NCI-H226 (cell line): ENCODE data around the gene STAT4.
"Not testable (repeated sequence)": the region's sequence is repeated elsewhere in the genome, so short reads cannot be mapped to it uniquely, and the experiment has no call there.

ENCODE experiments used
- DNase-seq: peaks from one replicate; pipeline ENCODE4 v3.0.0-alpha.2; 2015

The STAT4 gene

DNA sequence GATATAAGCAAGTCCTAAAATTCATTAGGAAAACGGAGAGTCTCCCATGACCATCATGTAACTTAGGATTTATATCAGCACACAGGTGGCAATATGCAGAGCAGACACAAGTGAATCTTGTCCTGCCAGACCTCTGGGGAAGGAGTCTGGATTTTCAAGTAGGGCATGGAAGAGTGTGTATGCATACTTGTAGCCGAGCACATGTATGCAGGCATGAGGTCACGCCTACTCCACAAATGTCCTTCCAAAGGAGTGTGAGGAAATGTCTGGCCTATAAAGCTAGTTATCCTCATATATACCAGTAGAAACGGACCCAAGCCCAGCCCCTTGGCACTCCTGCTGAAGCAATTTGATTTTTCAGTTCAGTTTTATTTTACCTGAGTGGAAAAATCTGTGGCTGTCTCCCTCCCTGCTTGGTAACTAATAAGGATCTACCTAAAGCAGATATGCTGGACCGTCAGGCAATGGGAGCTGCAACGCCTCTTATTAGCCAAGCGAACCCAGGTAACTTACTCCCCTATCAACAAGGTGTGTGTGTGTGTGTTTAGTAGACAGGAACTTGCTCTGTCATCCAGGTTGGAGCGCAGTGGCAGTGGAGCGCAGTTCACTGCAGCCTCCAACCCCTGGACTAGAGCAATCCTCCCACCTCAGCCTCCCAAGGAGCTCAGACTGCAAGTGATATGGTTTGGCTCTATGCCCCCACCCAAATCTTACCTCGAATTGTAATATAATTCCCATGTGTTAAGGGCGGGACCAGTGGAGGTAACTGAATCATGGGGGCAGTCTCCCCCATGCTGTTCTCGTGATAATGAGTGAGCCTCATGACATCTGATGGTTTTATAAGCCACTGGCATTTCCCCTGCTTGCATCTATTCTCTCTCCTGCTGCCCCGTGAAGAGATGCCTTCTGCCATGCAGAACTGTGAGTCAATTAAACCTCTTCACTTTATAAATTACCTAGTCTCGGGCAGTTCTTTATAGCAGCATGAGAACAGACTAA lies 139.6 kb downstream of the STAT4 start:
- DNase-seq = no peak

GRCh38 chr2:191009541-191010374 lies 141.0 kb downstream of the STAT4 start:
- DNase-seq = no peak

GRCh38 chr2:191008286-191008685 lies 142.5 kb downstream of the STAT4 start:
- DNase-seq = no peak

DNA sequence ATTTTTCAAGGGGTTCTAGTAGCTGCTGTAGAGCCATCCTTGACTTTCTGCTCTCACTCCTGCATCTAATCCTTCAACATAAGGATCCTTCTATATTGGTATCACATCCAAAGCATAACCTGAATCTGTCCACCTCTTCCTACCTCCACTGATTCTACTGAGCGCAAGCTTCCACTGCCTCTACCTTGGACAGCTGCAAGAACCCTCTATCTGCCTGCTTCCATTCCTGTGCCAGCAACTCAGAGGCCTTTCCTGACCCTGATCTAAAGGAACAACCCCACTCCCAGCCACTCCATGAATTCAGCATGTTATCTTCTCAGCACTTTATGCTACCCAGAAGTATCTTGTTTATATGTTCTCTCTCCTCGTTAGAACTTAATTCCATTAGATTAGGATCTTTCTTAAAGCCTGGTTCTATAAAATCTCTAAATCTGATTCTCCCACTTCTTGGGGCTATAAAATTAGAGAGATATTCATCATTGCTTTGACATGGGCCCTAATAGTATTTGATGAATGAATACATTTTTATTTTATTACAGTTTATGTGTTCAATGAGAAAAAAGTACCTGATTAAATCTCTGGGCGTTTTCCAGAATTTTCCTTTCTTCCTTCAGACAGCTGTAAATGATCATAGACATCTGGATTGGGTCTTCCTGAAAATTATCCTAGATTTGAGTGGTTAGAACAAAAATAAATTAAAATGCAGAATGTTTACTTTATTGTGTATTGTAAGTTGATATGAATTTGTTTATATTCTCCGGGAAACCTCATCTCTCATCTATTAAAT lies 143.6 kb downstream of the STAT4 start:
- DNase-seq = no peak

GRCh38 chr2:191006297-191006696 lies 144.5 kb downstream of the STAT4 start:
- no peak for DNase-seq

DNA sequence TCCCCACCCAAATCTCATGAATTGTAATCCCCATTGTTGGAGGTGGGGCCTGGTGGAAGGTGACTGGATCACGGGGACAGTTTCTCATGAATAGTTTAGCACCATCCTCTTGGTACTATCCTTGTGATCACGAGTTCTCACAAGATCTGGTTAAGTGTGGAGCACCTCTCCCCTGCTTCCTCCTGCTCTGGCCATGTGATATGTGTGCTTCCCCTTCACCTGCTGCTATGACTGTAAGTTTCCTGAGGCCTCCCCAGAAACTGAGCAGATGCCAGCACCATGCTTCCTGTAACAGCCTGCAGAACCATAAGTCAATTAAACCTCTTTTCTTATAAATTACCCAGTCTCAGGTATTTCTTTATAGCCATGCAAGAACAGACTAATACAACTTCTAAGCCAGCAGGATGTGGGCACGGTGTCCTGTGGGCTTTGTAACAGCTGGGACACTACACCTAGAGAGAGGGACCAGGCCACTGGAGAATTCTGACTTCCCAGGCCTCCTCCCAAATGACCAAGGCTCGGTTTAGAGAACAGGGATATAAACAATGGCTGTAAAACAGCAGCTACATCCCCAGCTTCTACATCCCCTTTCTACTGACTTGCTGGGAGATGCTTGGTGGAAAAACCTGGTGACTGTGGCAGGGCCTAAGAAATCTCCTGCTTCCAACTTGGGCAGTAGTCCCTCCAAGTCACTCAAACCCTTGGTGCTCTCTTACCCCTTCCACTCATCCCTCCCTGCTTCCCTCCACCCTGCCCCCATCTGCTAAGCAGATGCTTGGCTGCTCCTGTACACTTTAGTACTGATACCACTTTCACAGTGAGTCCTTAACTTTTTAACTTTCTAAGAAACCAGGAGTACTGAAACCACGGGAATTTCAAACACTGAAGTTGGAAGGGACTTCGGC lies 147.1 kb downstream of the STAT4 start:
- no peak for DNase-seq

- DNase-seq = no peak
These were observed 149.2 kb downstream of the STAT4 start for GRCh38 chr2:191001624-191002023.

DNA sequence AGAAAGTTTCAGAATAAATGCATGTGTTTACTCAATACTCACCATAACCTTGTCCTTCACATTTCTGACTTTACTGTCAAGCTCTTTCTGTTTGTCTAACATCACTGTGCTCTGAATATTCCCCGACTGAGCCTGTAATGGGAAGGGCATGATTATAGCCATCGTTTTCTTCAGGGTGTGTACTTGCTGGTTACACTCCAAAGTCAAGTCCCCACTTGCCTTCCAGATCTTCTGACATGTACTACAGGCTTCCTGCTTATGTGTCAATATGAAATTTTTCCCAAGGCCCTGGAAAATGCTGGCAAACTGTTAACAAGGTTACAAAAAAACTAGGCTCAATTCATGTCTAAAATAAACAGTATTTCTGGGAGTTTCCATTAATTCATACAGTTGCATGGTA lies 149.8 kb downstream of the STAT4 start:
- no peak for DNase-seq

DNA sequence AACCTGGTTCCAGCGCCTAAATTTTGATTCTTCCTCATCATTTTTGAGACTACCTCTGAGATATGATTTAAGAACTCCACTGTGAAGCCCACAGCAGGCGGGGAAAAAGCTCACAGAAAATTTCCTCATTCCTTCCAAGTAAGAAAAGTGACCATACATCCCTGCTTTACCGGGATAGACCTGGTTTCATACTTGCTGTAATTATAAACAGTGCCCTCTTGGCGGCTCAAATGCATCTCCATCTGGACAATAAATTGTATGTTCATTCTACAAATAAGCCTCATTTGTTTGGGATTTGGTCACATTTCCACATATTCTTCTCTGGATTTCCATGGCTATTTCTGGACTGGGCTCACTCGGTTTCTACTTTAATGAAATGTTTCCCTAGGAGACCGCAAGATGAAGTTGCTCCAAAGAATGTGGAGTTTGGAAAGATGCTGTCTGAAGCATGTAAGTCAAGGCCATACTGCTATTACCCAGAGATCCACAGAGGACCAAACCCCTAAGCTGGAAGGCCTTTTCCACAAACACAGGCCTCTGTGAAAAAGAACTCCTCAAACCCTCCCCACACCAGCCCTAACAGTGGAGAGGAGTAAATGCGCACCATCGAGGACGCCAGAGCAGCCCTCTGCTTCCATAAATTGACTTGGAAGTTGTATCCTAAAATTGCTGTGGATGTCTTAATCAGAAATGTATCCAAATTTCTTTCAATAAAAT lies 150.7 kb downstream of the STAT4 start:
- no peak for DNase-seq

- DNase-seq = no peak
These were observed 151.7 kb downstream of the STAT4 start for GRCh38 chr2:190999058-190999457.

DNA sequence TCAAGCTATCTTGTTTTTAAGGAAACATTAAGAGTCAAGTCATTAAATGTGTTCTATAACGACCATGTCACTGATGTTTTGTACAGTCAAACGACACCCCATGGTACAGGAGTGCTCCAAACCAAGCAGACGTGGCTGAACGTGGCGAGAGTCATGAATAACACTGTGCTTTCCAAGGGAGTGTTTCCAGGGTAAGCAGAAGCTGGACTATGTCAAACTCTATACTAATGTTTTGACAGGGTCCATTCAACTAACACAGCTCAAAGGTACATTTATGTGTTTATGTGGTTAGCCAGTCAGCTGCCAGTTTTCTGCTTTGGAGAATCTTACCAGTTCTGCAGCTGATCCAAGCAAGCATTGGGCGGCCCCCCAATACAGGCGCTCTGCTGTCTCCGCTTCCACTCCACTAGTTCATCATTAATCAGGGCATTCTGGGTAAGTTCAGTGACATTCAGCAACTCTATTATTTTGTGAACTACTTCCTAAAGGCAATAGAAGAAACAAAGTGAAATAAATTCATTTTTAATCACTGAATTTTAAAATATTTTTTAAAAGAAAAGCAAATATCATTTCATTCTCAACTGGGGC lies 153.2 kb downstream of the STAT4 start:
- DNase-seq = no peak

DNA sequence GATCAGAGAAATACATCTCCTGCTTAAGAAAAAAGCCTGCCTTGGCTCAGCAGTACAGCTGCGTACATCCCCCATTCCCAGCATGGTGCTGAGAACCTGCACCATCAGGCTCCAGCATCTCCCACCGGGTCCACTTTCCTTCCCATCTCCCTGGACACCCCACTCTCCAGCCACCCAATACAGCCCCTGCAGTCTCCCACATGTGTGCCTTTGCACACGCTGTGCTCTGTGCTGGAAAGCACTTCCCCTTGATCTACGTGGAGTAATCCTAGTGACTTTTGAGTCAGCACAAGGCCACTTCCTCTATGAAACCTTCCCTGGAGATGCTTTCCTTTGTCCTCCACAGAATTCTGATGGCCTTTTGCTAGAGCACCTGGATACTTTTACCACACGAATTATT lies 153.8 kb downstream of the STAT4 start:
- no peak for DNase-seq

GRCh38 chr2:190996338-190996946 lies 154.4 kb downstream of the STAT4 start:
- DNase-seq = no peak

- DNase-seq = not testable (repeated sequence)
These were observed 155.5 kb downstream of the STAT4 start for GRCh38 chr2:190995315-190995714.

DNA sequence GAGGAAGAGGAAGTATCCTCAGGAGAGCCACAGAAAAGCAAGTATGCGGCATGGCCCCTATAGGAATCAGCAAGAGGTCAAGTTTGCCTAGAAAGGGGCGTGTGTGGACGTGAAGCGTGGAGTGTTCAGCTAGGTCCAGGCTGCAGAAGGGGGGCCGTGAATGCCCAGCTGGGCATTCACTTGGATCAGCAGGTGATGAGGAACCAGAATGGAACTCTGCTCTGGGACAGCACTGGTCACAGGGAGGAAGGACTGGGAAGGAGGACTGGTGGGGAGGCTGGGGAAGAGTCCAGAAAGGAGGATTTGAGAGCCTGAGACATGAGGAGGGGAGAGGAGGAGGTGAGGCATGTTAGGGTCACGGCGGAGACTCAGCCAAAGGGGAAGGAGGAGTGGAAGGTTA lies 156.6 kb downstream of the STAT4 start:
- no peak for DNase-seq

GRCh38 chr2:190993292-190993643 lies 157.5 kb downstream of the STAT4 start:
- no peak for DNase-seq

- DNase-seq = no peak
These were observed 160.7 kb downstream of the STAT4 start for GRCh38 chr2:190990132-190990531.

DNA sequence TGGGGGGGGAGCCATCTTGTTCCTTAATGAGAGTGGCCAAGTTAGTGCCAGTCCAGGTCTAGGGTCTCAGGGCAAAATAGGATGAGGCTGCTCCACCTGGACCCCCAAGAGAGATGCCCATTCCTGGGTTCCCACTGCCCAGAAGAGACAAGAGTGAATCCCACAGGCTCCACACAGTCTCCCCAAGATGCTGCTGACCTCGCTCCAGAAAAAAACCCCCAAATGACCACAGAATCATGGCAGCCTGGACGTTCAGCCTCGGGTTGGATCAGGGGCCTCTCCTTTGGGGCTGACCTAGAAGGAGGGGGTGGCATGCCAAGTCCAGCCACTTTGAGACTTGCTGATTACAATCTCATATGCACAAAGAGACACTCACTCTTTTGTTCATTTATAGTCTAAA lies 161.9 kb downstream of the STAT4 start:
- DNase-seq = no peak

DNA sequence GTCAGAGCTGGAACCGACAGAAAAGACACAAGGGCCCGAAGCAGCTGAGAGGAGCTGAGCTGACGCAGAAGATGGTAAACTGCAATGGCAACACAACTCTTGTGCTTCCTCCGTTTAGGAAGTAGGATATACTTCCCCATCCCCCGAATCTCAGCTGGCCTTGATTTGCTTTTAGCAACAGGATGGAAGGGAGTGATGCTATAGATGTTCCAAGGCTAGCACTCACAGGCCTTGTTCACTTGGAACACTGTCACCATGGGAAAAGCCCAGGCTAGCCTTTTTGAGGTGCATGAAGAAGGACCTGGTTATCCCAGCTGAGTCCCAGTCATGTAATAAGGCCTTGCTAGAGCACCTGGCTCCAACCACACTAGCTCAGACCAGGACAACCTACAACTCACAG lies 162.9 kb downstream of the STAT4 start:
- DNase-seq = no peak

DNA sequence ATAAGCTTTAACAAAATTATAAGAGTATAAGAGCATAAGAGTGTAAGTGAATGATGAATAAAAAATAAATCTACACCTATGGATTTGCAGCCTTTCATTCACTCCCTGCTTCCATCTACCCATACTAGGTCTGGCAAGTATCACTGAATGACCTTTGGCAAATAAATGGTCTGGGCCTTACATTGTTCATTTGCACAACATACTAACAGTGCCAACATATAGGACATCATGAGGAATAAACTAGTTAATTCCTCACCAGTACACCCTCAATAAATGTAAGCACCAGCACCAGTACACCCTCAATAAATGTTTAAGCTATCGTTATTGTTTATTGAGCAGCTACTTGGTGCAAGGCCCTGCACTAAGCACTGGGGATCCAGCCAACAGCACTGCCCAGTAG lies 163.7 kb downstream of the STAT4 start:
- DNase-seq = no peak
